Heart right ventricle (tissue), 16 donors: Measurements from ENCODE around the gene CD28. TPM values are rescaled to one million over a fixed set of nuclear protein-coding genes. Genes with fewer than 3 reads are reported as not detected.
A peak's percentile ranks its signal among the peaks of the same experiment; 100 is the strongest.

ENCODE experiments used
- ATAC-seq, 8 donors: fragments of 200-7000 bp; cut with Tn5 transposase; one replicate each; pipeline ENCODE4 v1.9.1; 2020; ENCODE audit warnings: mild to moderate bottlenecking in 8 of 8, moderate library complexity in 8 of 8, moderate number of reproducible peaks in 1 of 8
- DNase-seq, 2 donors: peaks; one replicate each; pipeline ENCODE4 v3.0.0-alpha.2; 2020
- H3K27ac ChIP-seq, 10 donors: fragments of 200-600 bp; sonication (generic) in 2 of 10; one replicate each; pipeline versions ENCODE4 v1.5.0 to v1.8.0; 2020 to 2022; ENCODE audit warnings: mild to moderate bottlenecking in 3 of 10
- H3K27me3 ChIP-seq, 7 donors: fragments of 200-600 bp; one replicate each; pipeline ENCODE4 v1.8.0; 2021 to 2022; ENCODE audit warnings: mild to moderate bottlenecking in 2 of 7
- H3K36me3 ChIP-seq, 9 donors: fragments of 200-600 bp; sonication (generic) in 1 of 9; one replicate each; pipeline versions ENCODE4 v1.5.0 to v1.8.0; 2020 to 2022; ENCODE audit warnings: mild to moderate bottlenecking in 2 of 9
- H3K4me1 ChIP-seq, 9 donors: fragments of 200-600 bp; sonication (generic) in 1 of 9; one replicate each; pipeline versions ENCODE4 v1.5.0 to v1.8.0; 2020 to 2022; ENCODE audit warnings: mild to moderate bottlenecking in 4 of 9
- H3K4me3 ChIP-seq, 10 donors: fragments of 200-600 bp; sonication (generic) in 2 of 10; one replicate each; pipeline versions ENCODE4 v1.5.0 to v1.8.0; 2020 to 2022; ENCODE audit warnings: mild to moderate bottlenecking in 7 of 10, moderate library complexity in 2 of 10
- H3K9me3 ChIP-seq, 11 donors: fragments of 200-600 bp in 10 of 11; sonication (generic) in 2 of 11; one replicate each; pipeline versions ENCODE4 v1.5.0 to v1.8.0; 2013 to 2022; ENCODE audit warnings: mild to moderate bottlenecking in 2 of 11, control low read depth in 1 of 11, moderate library complexity in 1 of 11
- WGBS, 2 donors: extraction: QIAGEN DNeasy Blood & Tissue Kit; methylation state at CpG; one replicate each; pipeline ENCODE4 v1.1.7; 2013; ENCODE audit warnings: inconsistent platforms in 1 of 2; 5-methylcytosine and 5-hydroxymethylcytosine counted together
- intact Hi-C, 10 donors: fragments of 100-400 bp; cut with DNase I; formaldehyde crosslinking; loops; one replicate each; pipeline versions ENCODE4 v1.11.1 to v1.14.2; 2022
- polyA plus RNA-seq, 2 donors: library from polyadenylated mRNA; stranded (reverse); fragments of 200-250 nt; gene quantifications; one replicate each; pipeline ENCODE4 v1.2.3, GENCODE V29; 2013
- total RNA-seq, 10 donors: library from RNA; stranded (reverse); fragmentation: NEBNext Ultra II Directional in 3 of 10; extraction: Animal tissue kit (Norgen Biotek cat#: 25700) in 3 of 10; gene quantifications; one replicate each; pipeline versions ENCODE4 v1.2.1 to v1.2.4, GENCODE V29; 2021 to 2023
- TF ChIP-seq, protein P1 (sequence below), 9 donors: fragments of 200-600 bp; sonication (generic) in 2 of 9; IDR thresholded peaks; one replicate each; pipeline versions ENCODE4 v1.5.0 to v1.8.0; 2021 to 2022; ENCODE audit warnings: antibody characterized with exemption in 9 of 9, mild to moderate bottlenecking in 5 of 9, moderate library complexity in 1 of 9
- donor health status: Arrhythmogenic right ventricular cardiomyopathy.
- donor health status: ischemic (EF 13 %, LVEDD 7.1; RV severe dilation, severe dysfunction).
- donor health status: healthy with polysubstance abuse.
- donor health status: DM: no; HTN: yes; CAD: no.
- donor health status: DM: no; HTN: no; CAD: no.
- donor health status: ischemic (EF 25% LVEDD 6.9; RV normal size, moderate dysfunction).
- donor health status: ischemic (EF 25% LVEDD 5.7; RV mildly dilated, moderate dysfunction).
- donor health status: healthy.
- donor health status: DM: yes; HTN: yes; CAD: no.
- donor health status: Ischemic cardiomyopathy.
- donor health status: ischemic (EF 35%, LVEDD 5.7; RV mildly dilated, moderate dysfunction).
- donor health status: nonischemic (EF 11% LVEDD 7.7; RV severe dilation, severe dysfunction).
- donor health status: DM: yes; HTN: yes; CAD: no.
- donor health status: PGD.
- donor health status: ischemic (EF 29% LVEDD 5.4; RV normal size, mild dysfunction).
- donor health status: nonischemic (EF 23%, LVEDD 6.1; RV moderate dilation, normal function).

CD28 gene
- total and polyA plus RNA-seq, 12 donors = 0.10 to 5.3 (median 0.69) TPM

DNA sequence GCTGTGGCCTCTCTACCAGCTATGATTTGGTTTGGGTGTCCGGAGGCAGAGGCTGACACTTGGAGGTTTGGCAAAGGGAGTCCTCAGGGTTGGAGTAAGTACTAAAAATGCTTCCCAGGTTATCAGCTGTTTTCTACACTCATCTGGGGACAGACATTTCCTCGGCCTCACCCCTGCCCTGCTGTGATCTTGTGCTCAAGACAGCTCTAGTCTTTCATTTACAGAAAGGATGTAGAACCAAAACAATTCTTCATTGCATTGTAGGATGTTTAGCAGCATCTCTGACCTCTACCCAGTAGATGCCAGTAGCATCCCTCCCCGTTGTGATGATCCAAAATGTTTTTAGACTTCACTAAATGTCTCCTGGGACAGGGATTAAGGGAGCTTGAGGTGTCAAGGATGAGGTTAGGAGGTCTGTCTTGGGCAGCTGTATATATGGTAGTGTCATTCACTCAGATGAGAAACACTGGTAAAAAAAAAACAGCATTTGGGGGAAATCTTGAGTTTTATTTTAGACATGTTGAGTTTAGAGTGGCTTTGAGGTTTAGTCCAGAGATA, 26.6 kb downstream of the CD28 start:
- TF ChIP-seq, protein P1, sequence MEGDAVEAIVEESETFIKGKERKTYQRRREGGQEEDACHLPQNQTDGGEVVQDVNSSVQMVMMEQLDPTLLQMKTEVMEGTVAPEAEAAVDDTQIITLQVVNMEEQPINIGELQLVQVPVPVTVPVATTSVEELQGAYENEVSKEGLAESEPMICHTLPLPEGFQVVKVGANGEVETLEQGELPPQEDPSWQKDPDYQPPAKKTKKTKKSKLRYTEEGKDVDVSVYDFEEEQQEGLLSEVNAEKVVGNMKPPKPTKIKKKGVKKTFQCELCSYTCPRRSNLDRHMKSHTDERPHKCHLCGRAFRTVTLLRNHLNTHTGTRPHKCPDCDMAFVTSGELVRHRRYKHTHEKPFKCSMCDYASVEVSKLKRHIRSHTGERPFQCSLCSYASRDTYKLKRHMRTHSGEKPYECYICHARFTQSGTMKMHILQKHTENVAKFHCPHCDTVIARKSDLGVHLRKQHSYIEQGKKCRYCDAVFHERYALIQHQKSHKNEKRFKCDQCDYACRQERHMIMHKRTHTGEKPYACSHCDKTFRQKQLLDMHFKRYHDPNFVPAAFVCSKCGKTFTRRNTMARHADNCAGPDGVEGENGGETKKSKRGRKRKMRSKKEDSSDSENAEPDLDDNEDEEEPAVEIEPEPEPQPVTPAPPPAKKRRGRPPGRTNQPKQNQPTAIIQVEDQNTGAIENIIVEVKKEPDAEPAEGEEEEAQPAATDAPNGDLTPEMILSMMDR (IDR thresholded peaks at IDR 0.05) = no peak
- peaks cover 0 to 12% (median 0%) of the 10 kb centered on the region in 9 donors for H3K36me3 ChIP-seq
- no peak overlapping the region for H3K27ac ChIP-seq
- WGBS, 2 donors = 80 to 81% methylated on average over 3 of the region's 3 CpGs
- H3K4me3 ChIP-seq = no peak overlapping the region
- H3K4me1 ChIP-seq = peaks cover 0 to 24% (median 0%) of the 10 kb centered on the region in 9 donors
- intact Hi-C loops = no loop called here
- H3K27me3 ChIP-seq = no peaks in the 10 kb centered on the region
- DNase-seq (no peak), ATAC-seq (no peak)
- H3K9me3 ChIP-seq = no peaks in the 10 kb centered on the region

DNA sequence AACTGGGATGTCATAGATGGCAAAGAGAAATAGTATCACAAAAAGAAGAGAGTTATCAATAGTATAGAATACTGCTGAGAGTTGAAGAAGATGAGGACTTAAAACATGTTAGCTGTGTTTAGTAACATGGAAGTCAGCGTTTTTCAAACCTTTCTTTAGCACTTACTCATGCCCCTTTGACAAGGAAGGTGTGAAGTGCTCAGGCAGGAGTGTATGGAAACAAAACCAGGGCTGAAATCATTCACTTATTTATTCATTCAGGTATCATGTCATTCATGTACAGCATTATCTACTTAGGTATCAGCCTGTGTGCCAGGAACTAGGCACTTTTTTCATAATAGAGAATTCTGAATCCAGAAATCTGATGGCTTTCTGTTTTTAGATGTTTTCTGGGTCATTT, 27.2 kb downstream of the CD28 start:
- no peaks in the 10 kb centered on the region for H3K27me3 ChIP-seq
- intact Hi-C loops = no loop called here
- no peak for DNase-seq
- TF ChIP-seq, protein P1 (IDR thresholded peaks at IDR 0.05) = no peak
- H3K4me1 ChIP-seq = peaks cover 0 to 19% (median 0%) of the 10 kb centered on the region in 9 donors
- no peak overlapping the region for H3K4me3 ChIP-seq
- H3K27ac ChIP-seq = no peak overlapping the region
- H3K36me3 ChIP-seq = peaks cover 0 to 12% (median 0%) of the 10 kb centered on the region in 9 donors
- no peaks in the 10 kb centered on the region for H3K9me3 ChIP-seq
- no peak for ATAC-seq
- WGBS, 2 donors = 91 to 96% methylated on average over 1 of the region's 1 CpG

DNA sequence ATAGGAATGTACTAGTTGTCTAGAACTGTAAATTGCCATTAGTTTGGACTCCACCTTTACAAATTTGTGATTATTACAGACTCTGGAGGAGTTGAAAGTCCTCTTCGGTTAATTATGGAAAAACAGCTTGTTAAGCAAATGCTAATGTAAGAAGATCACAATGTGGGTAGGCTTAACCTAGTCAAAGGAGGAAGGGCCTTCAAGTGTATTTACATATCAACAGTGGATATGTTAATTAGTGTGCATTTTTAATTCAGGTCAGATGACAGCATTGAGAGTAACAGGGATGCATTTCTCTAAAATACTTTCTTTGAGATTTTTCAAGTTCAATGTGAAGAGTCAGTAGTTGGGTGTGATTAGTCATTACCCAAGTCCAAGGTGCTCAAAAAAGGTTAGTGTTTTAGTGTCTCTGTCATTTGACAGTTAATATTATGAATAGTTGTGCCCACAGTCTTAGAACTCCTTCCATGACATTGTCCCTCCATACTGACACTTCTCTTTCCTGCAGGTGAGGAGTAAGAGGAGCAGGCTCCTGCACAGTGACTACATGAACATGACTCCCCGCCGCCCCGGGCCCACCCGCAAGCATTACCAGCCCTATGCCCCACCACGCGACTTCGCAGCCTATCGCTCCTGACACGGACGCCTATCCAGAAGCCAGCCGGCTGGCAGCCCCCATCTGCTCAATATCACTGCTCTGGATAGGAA, 28.0 kb downstream of the CD28 start:
- no peak for ATAC-seq
- Histone ChIP-seq H3K27me3 (no peaks in the 10 kb centered on the region), H3K4me1 (peaks cover 0 to 12% (median 0%) of the 10 kb centered on the region in 9 donors), H3K4me3 (no peak overlapping the region), H3K27ac (no peak overlapping the region), H3K36me3 (peaks cover 0 to 12% (median 0%) of the 10 kb centered on the region in 9 donors), H3K9me3 (no peaks in the 10 kb centered on the region)
- peak in 1 of 2 donors; percentile 10 for DNase-seq
- intact Hi-C loops = no loop called here
- WGBS, 2 donors = 97 to 98% methylated on average over 12 of the region's 12 CpGs
- TF ChIP-seq, protein P1 (IDR thresholded peaks at IDR 0.05) = no peak

DNA sequence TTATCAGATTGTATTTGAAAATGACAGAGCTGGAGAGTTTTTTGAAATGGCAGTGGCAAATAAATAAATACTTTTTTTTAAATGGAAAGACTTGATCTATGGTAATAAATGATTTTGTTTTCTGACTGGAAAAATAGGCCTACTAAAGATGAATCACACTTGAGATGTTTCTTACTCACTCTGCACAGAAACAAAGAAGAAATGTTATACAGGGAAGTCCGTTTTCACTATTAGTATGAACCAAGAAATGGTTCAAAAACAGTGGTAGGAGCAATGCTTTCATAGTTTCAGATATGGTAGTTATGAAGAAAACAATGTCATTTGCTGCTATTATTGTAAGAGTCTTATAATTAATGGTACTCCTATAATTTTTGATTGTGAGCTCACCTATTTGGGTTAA, 30.9 kb downstream of the CD28 start:
- DNase-seq (no peak), ATAC-seq (no peak)
- TF ChIP-seq, protein P1 (IDR thresholded peaks at IDR 0.05) = no peak
- Histone ChIP-seq H3K9me3 (no peaks in the 10 kb centered on the region), H3K36me3 (peaks cover 0 to 12% (median 0%) of the 10 kb centered on the region in 9 donors), H3K27me3 (no peaks in the 10 kb centered on the region), H3K27ac (no peak overlapping the region), H3K4me1 (peaks cover 0 to 2% (median 0%) of the 10 kb centered on the region in 9 donors), H3K4me3 (no peak overlapping the region)
- 97 to 98% methylated on average over 1 of the region's 1 CpG for WGBS, 2 donors
- intact Hi-C loops = no loop called here
